ENCODE results near the gene IMPG1. TPM values are rescaled to one million over a fixed set of nuclear protein-coding genes. Genes with fewer than 3 reads are reported as not detected.
"Not testable (repeated sequence)": the region's sequence is repeated elsewhere in the genome, so short reads cannot be mapped to it uniquely, and the experiment has no call there.

IMPG1 gene
- total RNA-seq, 1 donor from 2014 or later: not detected

DNA sequence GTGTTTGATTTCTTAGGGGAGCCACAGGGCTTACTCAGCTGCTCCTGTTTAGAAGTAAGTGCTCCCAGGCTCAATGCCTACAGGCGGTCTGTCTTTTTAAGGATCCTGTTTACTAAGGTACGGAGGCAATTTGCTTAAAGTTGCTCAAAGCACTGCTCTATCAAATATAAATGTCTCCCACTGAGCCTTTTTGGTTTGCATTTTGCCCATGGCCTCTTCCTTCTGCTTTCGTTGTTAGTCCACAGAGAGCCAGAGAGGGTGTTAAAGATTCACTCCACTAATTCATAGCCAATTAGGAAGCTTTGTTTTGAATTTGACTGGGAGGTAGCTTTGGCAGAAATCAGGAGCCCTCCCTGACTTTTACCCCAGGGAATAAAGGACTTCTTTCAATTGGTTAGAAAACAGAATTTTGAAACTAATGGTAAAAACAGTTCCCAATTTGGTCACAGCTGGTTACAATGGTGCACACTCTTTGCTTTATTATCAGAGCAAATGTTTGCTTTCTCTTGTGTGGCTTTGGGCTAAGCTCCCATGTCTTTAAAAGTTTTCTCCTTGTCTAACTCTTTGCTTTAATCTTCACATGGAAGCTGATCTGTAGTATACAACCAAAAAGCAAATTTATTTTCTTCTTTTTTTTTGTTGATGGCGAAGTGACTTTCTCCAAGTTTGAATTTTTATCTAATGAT, 126.2 kb downstream of the IMPG1 start:
- no peak for DNase-seq (ENCODE audit: low spot score)

DNA sequence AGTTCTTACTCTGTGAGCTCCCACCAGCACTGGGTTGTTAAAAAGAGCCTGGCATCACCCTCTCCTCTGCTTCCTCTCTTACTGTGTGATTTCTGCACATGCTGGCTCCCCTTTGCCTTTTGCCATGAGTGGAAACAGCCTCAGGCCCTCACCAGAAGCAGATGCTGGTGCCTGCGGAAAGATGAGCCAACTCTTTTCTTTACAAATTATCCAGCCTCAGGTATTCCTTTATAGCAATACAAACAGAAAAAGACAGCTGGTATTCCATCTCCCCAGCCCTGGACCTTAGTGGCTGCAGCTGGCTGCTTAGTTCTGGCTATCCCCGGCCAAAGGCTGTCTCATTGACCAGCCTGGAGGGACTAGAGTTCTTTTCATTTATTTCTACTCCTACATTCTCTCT, 129.1 kb downstream of the IMPG1 start:
- DNase-seq (ENCODE audit: low spot score): no peak

DNA sequence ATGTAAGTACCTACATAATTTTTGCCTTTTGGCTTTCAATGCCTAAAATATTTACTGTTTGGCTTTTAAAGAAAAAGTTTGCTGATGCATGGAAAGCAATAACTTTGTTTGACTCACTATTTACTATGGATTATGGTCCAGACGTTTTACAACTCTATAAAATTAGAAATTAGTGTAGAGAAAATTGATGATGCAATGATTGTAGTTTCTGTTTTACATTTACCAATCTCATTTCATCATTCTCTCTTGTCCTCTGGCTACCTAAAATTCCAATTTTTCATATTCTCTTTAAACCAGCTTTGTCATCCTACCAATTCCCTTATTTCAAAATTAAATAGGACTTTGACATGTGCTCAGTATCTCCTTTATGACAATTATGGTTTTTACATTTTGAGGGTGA, 131.0 kb downstream of the IMPG1 start:
- DNase-seq (ENCODE audit: low spot score): no peak

DNA sequence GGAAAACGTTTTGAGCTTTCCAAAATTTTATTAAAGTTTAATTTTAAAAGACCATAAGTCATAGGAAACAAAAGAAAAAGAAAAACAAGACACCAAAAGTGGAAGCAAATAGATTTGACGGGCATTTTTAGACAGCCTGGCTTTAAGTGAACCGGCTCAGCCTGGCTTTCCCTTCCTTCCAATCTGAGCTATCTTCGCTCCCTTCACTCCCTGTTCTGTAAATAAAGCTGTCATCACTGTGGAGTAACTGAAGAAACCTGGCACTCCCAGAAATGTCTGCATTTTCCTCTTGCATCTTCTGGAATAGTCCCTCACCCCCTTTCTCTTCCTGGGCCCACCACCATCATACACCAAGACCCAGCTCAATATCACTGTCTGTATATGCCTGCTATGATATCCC, 131.9 kb downstream of the IMPG1 start:
- no peak for DNase-seq (ENCODE audit: low spot score)

DNA sequence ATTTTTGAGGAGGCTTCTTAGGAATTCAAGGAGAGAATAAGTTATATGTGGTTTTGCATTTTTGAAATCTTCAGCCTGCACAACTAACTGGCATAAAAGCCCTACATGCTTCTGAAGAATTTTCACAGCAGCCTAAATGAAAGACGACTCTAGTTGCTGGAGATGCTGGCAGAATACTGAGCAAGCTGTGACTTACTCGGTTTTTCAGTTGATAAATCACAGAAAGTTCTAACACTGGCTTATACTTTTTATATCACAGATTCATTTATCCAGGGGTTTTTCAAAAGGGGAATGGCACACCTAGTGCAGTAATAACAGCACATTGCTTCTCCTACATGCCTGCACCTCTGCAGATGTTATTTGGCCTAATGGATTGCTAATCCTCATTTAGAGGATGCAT, 134.6 kb downstream of the IMPG1 start:
- no peak for DNase-seq (ENCODE audit: low spot score)

DNA sequence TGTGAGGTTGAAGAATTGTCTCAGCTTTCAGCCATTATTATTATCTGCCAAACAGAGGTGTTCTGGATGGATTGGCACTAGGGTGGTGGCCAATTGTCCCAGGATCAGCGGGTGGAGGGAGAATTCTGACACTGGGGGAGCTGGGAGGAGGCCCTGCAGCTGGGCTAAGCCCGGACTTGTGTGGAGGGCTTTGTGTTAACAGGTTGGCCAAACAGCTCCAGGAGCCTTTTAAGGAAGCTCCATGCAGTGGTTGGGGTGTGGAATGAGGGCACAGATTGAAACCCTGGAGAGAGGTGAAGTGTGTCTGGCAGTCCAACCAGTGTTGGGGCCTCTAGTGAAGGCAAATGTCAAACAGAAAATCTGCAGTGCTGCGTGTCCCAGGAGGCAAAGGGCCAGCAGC, 135.8 kb downstream of the IMPG1 start:
- no peak for DNase-seq (ENCODE audit: low spot score)

DNA sequence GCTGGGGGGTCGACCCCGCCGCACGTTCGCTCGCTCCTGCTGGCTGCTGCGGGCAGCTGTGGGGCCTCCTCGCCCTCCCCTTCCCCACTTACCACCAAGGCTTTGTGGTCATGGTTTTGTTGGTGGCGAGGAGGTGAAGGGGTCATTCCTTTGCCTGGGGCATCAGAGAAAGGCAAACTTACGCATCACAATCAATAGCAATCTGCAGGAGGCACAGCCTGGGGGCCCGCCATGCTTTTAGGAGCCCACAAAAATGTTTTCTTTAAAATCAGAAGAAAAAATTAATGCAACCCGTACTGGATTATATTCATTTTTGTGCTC, 137.0 kb downstream of the IMPG1 start:
- DNase-seq (ENCODE audit: low spot score): no peak

DNA sequence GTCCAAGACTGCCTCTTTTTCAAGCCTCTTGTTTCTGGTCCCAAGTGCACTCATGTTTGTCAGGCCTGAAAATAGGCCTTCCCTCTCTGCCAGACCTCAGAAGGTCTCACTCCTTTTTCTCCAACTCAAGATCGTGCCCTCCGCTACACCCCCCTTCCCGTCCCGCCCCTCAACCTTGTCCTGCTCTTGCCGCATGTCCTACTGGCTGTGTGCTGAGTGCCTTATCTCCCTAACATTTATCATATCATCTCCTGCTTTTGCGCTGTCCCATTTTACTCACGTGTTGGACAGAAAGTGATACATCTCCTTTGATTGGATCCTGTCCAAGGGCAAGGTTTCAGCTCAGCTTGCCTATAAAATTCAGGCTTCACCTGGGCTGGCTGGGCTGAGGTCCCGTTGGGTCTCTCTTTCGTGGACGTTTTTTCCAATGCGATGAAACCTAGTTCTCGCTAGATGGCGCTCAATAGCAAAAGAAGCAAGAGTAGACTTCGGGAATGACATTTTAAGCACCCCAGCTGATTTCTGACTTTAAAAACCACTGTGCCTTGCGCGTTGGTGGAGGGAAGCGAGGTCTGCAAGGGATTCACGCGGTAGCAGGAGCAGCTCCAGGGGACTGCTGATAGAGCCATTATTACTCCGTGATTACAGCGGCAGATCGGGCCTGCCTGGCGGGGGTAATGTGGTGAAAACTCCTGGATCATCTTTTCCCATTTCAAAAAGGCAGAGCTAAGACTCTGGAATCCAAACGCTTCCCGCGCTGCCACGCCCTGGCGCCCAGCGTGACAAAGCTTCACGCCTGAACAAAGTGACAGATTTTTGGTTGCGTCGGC, 137.6 kb downstream of the IMPG1 start:
- DNase-seq (ENCODE audit: low spot score): peak; percentile 56

DNA sequence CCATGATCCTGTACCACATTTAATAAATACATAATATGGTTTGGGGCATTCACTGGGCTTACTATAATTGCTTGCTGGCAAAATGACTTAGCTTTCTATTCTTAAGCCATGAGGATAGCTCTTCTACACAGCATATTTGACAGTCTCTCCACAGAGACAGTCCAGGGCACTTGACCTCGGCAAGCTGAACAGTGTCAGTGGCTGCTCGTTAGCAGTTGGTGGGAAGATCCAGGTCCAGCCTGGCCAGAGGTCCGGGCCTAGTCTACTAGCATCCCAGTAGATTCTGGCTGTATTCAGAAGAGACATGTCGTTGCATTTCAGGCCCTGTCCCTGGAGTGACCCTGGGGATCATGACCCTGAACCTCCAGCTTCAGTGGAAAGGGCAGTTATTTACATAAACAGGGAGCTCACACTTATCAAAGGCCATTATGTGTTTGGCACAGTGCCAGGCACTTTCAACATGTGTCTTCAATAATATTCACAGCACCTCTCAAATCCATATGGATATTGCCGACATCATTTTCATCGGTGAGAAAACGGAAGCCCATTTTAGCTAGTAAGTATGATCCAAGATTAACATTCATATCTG, 139.0 kb downstream of the IMPG1 start:
- DNase-seq (ENCODE audit: low spot score): no peak

DNA sequence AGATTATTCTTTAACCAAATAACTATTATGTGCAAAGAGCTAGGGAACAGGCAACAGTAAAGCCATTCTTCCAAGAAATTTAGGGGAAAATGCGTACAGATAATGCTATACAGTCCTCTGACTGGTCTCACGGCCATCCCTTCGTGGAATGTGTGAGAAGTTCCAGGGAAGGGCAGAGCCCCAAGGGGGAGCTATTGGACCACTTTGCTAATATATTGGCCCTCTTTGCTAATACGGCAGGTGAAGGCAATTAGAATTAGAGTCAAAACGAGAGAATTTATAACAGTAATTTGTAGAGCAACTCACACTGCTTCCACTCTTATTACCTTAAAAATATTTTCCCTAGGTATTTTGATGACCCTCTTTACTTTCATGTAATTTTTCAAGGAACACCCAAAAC, 140.4 kb downstream of the IMPG1 start:
- DNase-seq (ENCODE audit: low spot score): no peak

DNA sequence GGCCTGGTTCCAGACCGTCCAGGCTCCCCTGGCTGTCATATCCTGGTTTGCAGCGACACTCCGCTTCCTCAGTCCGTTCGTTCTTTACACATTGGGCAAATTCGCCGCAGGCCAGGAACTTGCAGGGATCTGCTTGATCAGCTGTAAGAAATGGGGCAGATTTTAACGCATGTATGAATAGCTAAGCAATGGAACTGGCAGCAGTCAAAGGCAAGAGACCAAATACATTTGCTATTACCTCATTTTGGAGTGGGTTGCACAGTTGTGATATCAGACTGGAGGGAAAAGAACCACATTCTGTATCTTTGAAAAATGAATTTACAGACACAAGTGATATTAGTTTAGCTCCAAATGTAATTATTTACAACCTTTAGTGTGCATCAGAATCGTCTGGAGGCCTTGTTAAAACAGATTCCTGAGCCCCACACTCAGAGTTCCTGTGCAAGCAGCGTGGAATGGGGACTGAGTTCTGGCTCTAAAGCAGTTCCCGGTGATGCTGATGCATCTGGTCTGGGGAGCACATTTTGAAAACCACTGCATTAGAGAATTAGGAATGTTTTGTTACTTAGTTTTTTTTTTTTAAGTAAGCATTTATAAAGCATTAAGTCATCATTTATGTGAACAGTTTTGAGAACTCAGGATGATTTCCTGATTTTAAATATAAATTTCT, 141.3 kb downstream of the IMPG1 start:
- no peak for DNase-seq (ENCODE audit: low spot score)

DNA sequence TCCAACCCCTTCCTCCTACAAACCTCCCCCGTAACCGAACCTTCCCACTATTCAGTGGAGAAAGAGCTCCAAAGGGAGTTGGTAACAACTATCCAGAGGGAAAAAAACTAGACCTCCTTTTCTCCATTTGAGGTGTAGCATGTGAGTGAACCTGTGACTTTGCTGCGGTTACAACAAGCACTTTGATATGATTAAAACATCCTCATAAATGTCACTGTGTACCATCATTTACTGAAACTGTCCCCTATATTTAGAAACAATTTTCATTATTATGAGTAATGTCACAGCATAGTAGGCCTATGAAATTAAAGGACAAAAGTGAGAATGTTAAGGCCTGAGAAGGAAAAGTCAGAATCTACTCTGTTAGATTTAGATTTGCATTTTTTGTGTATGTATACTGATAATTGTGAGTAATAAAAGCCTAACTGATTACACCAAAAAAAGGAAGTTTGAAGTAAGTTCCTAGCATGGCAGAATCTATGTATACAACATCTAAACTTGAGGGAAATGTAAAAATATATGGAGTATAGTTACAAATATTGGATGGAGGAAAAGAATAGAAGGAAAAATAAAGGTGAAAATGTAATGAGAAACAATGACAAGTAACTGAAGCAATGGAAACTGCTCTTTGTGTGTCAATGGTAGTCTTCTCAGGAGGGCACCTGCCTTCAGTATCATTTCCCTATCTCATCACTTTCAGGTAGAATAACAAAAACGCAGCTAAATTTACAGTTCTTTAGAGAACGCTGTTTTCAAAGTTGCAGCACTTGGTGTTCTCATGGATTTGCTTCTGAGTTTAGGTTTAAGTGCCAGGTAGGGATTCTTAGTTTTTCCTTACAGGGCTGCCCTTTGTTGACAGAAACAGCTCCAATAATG, 145.9 kb downstream of the IMPG1 start:
- DNase-seq (ENCODE audit: low spot score): no peak

DNA sequence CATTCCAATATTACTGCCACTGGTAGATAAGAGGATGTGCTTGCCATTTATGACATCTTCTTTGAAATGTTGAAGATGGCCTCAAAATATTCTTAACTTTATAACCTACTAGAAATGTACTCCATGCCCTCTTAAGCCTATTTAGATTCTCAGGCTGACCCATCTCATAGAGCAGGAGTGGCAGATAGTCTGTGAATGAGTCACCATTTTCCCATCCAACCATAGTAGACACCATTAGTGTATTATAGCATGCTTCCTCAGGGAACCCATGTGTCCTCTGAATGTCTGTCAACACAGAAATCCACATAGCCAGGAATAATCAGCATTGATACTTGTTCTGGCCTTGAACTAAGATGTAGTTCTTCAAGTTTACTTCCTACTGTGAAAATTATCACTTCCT, 150.2 kb downstream of the IMPG1 start:
- DNase-seq (ENCODE audit: low spot score): no peak

DNA sequence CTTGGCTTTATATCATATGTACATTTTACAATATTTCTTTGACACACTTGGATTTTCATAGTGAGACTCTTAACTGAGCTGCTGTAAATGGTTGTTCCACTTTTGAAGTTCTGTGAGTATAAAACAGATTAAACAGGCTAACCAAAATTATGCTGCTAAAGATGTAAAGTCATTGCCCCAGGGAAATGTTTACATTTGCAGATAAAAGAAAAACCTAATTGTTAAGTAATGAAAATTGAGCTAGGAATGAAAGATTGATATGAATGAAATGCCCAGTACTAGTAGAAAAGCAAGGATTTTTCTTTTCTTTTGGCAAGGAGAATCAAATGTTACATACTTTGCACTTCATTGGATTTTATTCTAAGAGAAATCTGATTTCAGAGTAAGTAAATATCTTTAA, 159.4 kb downstream of the IMPG1 start:
- DNase-seq (ENCODE audit: low spot score): no peak

DNA sequence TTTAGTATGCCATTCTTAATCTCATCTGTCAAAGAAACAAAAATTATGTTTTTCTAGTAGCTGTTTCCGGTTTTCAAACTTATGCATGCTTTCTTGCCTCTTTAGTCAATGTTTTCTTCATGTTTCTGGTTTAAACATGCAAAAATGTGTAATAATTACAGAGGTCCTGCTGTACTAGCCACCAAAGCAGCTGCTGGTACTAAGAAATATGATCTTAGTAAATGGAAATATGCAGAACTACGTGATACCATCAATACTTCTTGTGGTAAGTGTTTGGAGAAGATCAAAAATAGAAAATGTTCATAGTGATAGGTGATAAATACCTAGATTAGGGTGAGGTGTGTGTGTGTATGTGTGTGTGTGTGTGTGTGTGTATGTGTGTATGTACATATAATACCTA, 165.0 kb downstream of the IMPG1 start:
- DNase-seq (ENCODE audit: low spot score): no peak

DNA sequence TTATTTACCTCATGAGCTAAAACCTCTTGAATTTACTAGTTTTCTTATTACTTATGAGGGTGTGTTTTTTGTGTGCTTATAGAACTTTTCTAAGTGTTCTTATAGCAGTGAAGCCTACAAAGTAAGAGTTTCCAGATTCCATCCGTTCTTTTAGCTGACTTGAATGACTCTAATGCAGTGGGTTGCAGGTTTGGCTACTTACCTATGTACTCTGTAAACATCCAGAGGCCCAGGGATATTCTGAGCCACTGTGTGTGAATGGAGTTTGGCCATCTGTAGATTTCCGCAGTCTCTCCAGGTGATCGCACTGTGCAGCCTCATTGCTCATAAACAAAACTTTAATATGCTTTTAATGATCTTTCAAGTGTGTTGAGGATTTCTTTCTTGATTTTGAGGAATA, 165.6 kb downstream of the IMPG1 start:
- DNase-seq (ENCODE audit: low spot score): no peak

DNA sequence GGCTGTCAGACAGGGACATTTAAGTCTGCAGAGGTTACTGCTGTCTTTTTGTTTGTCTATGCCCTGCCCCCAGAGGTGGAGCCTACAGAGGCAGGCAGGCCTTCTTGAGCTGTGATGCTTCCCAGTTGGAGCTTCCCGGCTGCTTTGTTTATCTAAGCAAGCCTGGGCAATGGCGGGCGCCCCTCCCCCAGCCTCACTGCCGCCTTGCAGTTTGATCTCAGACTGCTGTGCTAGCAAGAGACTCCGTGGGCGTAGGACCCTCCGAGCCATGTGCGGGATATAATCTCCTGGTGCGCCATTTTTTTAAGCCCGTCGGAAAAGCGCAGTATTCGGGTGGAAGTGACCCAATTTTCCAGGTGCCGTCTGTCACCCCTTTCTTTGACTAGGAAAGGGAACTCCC, 167.3 kb downstream of the IMPG1 start:
- DNase-seq (ENCODE audit: low spot score): not testable (repeated sequence)

DNA sequence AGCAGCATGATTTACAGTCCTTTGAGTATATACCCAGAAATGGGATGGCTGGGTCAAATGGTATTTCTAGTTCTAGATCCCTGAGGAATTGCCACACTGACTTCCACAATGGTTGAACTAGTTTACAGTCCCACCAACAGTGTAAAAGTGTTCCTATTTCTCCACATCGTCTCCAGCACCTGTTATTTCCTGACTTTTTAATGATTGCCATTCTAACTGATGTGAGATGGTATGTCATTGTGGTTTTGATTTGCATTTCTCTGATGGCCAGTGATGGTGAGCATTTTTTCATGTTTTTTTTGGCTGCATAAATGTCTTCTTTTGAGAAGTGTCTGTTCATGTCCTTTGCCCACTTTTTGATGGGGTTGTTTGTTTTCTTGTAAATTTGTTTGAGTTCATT, 172.2 kb downstream of the IMPG1 start:
- DNase-seq (ENCODE audit: low spot score): not testable (repeated sequence)

DNA sequence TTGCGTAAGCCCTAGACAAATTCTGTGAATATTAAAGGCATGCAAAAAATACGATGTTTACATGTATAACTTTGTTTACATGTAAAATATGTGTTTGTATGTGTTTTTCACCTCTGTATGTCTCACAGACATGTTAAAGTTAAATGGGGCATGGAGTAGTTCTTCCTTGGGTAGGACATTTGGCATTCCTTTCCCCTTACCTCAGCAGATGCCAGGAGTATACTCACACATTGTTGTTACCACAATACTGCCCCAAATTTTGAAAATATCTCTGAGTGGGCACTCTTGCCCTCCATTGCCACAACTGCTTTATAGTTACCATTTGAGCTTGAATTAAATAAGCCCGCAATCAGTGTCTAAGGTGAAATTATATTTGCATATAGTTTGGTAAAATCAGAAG, 175.9 kb downstream of the IMPG1 start:
- no peak for DNase-seq (ENCODE audit: low spot score)

DNA sequence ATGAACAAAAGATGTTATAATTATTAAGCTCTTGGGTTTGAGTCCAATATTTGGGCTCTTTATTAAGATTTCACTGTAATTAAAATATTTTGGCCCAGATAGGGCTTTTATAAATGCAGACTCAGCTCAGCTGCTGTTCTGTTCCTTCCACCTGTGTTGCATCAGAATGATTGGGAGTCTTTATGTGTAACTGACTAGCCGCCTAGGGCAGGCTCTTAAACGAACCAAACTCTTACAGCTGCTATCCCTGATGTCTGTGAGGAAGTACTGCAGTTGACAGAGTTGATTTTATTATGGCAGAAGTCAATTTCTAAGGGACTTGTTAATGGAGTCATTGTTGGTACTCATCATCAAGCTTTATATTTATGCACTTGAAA, 178.7 kb downstream of the IMPG1 start:
- no peak for DNase-seq (ENCODE audit: low spot score)

DNA sequence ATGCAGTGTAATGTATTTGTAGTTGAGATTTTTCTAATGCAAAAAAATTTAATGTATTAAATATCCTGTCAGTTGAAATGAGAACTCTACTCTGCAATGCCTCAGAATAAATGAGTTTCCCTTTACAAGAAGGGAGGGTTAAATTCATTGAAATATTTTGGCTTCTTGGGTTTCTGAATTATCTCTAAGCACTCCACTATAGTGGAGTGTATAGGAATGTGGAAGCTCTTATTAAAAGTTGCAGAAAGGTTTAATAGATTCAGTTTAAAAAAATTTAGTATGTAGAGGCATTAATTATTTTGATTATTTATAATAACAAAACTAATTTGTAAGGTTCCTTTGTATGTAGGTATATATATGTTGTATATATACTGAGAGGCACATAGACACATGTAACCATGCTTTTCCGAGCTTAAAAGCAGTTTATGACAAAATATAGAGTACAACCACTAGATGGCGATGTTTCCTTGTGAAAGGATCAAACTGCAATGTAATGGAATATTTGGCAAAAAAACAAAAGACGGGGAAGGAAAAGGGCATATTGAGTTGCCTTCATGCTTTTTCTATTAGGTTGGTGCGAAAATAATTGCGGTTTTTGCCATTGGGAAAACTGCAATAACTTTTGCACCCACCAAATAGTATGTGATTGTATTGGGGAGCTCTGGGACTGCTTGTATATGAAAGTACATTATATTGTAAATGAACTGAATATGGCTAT, 179.2 kb downstream of the IMPG1 start:
- DNase-seq (ENCODE audit: low spot score): no peak

Data from ureter (tissue), 1 donor.